ENCODE results near the gene STK16.
A peak's percentile ranks its signal among the peaks of the same experiment; 100 is the strongest.

The STK16 gene

DNA sequence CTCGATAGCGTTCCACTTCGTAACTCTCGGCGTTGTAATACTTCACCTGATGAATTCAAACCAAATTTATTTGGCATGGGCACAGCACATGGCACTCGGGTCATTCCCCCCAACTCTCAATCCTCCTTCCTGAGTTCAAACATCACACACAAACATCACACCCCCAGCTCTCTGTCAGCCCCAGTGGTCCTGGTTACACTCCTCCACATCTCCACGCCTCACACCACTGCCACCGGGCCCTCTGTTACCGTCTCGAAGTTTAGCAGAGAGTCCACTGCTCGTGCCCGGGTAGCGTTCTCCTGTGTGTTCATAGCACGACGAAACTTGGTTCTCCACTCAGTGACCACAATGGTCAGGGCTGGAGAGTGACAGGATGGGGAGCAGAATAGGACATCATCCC lies 31.1 kb upstream of the STK16 start:
- DNase-seq = no peak

GRCh38 chr2:219214786-219215185 lies 30.5 kb upstream of the STK16 start:
- no peak for DNase-seq

- no peak for DNase-seq
These were observed 29.3 kb upstream of the STK16 start for GRCh38 chr2:219215871-219216534.

GRCh38 chr2:219216535-219216915 lies 28.8 kb upstream of the STK16 start:
- DNase-seq = no peak

GRCh38 chr2:219218217-219218731 lies 27.0 kb upstream of the STK16 start:
- DNase-seq = no peak

DNA sequence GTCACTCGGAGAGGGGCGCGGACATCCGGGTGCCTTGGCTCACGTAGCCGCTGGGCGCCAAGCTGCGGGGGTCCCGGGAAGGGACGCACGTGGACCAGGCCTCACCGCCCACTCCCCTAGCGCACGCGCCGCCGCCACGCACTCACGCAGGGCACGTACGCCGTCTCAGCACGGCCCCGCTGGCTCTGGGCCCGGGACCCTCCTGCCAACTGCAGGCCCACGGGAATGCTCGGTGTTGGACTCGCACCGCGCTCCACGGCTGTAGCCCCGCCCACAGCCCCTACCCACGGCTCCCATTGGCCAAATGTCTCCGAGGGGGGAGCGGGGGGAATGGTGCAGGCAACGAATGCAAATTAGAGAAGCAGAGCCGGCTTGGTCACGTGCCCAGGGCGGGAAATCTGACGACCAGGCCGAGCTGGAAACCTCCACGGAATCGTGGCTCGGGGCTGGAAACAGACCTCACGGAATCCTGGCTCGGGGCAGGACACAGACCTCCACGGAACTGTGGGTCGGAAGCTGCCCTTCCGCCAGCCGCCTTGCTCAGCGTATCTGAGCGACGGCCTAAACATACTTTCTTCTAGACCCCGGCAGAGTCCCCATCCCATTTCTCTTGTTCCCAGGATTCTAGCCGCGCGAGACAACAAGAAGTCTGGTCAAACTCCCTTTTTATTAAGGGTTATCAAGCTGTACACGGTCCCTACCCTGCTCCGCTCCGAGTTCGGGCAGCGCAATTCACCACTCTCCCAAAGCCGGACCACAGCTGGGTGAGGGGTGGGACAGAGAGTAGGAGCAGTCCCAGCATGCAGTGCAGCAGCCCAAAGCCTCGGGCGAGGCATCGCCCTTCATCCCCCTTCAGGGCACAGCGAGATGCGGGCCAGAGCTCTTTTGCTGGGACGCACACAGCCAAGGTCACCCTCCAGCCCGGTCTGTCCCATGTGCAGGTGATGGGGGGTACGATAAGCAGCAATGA lies 26.3 kb upstream of the STK16 start, which contains the start of gene ABCB6:
ABCB6 (minus strand) TSS at position 227 of the 970 bp plus-strand sequence. CDS start 285 bp downstream, outside the sequence.
- DNase-seq = peak; percentile 81

DNA sequence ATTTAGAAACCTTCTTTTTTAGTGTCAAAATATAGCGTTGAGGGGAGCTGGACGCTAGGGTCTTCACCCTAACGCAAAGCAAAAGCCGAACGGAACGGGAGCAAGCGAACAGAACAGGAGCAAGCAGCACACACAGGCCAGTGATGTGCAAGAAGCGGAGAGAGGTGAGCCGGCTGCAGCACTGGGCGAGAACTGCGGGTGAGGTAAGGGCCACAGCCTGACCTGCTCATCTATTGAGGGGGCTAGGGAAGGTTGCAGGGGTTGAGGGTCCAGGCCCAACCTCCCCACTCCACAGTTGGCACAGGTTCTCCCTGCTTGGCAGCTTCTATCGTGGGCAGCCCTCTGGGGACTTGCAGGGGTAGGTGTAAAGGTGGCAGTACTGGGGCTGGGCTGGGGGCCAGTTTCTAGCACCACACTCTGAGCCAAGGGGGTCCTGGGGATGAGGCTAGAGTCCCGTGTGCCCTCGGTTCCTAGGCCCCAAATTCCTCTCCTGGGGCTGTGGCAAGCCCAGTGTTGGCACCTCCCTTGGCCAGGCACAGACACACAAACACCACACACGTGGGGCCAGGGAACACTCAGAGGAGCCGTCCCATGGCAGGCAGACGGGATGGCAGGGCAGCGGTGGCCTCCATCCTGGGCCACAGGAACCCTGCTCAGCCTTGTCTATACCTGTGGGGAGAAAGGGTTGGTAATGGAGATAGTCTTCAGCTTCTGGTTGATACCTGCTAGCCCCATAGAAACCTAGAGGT lies 25.3 kb upstream of the STK16 start:
- no peak for DNase-seq

GRCh38 chr2:219220652-219221402 lies 24.5 kb upstream of the STK16 start:
- no peak for DNase-seq

- DNase-seq = no peak
These were observed 23.2 kb upstream of the STK16 start for GRCh38 chr2:219221957-219222518.

GRCh38 chr2:219223831-219224610 lies 21.3 kb upstream of the STK16 start:
- no peak for DNase-seq

GRCh38 chr2:219225350-219225749 lies 19.9 kb upstream of the STK16 start:
- DNase-seq = no peak

GRCh38 chr2:219228041-219228910 lies 17.0 kb upstream of the STK16 start:
- no peak for DNase-seq

DNA sequence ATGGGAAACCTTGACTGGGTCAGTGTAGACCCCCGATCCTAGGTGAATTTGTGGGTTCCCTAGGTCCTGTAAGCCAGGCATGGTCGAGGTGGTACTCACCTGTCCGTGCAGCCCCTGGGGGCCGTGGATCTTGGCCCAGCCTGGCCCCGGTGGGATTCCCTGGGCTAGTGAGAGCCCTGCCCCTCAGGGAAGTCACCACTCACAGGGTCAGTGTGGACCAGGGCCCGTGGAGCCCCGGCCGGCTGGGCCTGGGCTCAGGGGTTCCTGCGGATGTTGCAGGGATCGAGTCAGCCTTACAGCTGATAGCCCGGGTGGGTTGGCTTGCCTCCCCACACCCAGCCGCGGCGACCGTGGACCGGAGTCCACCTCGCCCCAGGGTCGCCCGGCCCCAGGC lies 16.4 kb upstream of the STK16 start:
- DNase-seq = no peak

GRCh38 chr2:219229305-219230058 lies 15.8 kb upstream of the STK16 start, which contains the start of the genes ANKZF1 and ATG9A:
TSS of gene ANKZF1 (plus strand) at chr2:219229806. CDS start at chr2:219230258, 452 bp downstream.
TSS of gene ATG9A (minus strand) at chr2:219229636. CDS start at chr2:219228024, 1,612 bp downstream.
- DNase-seq = peak; percentile 95

- no peak for DNase-seq
These were observed 15.2 kb upstream of the STK16 start for GRCh38 chr2:219230059-219230540.

DNA sequence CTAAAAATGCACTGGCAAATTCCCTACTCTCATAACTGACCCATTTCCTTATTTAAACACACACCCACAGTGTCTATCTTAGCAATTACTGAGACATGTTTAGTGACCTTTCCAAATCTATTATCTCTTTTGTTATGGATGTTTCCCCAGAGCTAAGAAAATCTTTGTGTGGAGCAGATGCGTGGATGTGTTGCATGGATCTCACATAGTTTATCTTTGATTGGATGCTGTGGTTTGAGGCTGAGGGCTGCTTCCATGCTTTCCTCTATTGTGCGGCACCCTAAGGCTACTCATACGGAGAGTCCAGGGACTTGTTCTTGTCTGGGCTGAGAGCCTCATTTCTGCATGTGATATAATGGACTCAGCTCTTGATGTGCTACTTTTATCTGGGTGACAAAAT lies 10.9 kb upstream of the STK16 start:
- no peak for DNase-seq

DNA sequence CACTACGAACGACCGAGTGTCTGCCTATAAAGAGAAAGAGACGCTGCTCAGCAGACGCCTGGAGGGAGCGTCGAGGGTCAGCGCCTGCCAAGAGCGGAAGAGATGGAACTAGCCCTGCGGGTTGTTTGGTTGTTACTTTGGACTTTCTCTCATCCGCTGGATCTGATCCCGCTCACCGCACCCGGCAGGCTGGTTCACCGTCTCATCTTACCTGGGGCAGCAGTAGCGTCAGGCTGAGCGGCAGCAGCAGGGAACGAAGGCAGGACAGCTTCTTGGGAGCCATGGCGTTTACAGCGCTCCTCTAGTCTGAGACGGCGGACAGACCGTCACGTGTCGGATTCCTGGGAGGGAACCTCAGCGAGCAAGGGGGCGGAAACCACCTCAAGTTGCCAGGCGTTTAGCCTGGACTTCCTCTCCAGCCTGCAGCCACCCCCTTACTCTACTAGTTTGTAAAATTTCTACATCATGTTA lies 2.0 kb upstream of the STK16 start:
- DNase-seq = no peak

DNA sequence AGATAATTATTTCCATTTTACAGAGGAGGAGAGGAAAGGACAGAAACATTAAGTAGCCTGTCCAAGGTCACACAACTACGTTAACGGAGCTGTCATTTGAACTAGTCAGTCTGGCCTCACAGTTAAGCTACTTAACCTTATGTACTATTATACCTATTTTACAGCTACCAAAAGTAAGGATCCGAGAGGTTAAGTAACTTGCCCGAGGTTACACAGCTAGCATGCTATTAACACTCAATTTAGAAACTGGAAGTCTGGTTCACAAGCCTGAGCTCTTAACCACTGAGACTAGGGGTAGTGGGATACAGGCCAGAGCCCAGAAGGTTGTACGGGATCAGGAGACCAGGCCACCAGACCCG lies 511 bp upstream of the STK16 start:
- DNase-seq = no peak

DNA sequence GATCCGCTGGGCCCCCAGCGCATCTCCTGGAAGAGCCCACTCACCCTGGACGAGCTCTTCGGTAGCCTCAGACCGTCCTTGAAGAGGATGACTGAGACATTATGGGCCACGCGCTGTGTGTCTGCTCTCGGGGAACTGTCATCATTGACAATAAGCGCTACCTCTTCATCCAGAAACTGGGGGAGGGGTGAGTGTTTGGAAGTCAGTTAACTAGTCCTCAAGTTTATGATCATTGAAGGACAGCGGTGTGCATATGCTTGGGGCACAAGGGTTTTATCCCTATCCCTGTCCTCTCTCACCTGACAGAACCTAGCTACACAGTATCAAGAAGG lies 586 bp downstream of the STK16 start:
- DNase-seq = no peak

Measured in NCI-H2107 (cell line).